ENCODE results near the gene ZBTB20. TPM values are rescaled to one million over a fixed set of nuclear protein-coding genes. Genes with fewer than 3 reads are reported as not detected.

The ZBTB20 gene
- total RNA-seq, 1 donor from 2014 or later = 15.5 TPM

DNA sequence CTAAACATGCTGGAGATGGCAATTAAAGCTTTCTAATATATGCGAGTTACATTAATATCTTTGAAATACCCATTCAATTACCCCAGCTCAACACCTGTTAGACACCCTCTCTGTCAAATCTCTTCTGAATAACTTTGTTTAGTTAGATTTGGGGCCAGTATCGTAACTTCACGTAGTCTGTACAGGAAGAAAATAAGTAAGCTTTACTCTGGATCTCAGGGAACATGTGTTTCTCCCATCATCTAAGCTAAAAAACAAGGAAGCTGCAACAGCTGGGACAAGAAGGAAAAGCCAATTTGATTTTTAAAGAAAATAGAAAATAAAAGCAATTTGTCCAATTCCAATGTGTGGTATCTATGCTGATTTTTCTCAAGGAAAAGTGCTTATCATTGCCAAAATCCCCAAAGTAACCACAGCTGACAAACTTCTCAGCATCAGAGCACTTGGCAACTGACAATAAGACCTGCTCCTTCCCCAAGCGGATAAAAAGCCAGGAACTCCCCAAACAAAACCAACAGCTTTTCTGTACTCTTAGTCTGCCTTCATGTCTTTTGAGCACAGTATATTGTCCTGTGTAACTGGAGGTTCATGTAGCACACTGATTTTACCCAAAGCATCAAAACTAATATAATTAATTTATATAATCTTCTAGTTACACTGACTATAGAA is 279.1 kb downstream of the ZBTB20 start:
- no peak for DNase-seq (ENCODE audit: low spot score)
- Mint-ChIP-seq H3K4me1 (ENCODE audit: low read depth) (peaks cover 3% of the 10 kb centered on the region), H3K27ac (ENCODE audit: unreplicated experiment) (no peak overlapping the region), H3K27me3 (ENCODE audit: low read depth) (no peaks in the 10 kb centered on the region), H3K36me3 (ENCODE audit: low read depth) (no peaks in the 10 kb centered on the region), H3K4me3 (ENCODE audit: unreplicated experiment) (no peak overlapping the region), H3K9me3 (ENCODE audit: low read depth) (no peaks in the 10 kb centered on the region)
- TF ChIP-seq, protein P1, sequence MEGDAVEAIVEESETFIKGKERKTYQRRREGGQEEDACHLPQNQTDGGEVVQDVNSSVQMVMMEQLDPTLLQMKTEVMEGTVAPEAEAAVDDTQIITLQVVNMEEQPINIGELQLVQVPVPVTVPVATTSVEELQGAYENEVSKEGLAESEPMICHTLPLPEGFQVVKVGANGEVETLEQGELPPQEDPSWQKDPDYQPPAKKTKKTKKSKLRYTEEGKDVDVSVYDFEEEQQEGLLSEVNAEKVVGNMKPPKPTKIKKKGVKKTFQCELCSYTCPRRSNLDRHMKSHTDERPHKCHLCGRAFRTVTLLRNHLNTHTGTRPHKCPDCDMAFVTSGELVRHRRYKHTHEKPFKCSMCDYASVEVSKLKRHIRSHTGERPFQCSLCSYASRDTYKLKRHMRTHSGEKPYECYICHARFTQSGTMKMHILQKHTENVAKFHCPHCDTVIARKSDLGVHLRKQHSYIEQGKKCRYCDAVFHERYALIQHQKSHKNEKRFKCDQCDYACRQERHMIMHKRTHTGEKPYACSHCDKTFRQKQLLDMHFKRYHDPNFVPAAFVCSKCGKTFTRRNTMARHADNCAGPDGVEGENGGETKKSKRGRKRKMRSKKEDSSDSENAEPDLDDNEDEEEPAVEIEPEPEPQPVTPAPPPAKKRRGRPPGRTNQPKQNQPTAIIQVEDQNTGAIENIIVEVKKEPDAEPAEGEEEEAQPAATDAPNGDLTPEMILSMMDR (IDR thresholded peaks at IDR 0.05) = no peak

DNA sequence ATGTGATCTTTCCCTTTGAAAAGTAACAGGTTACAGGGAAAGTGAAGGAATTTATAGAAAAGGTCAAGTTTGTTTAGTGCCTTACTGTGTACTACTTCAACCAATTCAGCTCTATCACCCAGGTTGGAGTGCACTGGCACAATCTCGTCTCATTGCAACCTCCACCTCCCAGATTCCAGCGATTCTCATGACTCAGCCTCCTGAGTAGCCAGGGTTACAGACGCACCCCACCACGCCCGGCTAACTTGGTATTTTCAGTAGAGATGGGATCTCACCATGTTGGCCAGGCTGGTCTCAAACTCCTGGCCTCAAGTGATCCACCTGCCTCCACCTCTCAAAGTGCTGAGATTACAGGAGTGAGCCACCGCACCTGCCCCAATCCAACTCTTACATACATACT is 279.7 kb downstream of the ZBTB20 start:
- no peaks in the 10 kb centered on the region for H3K9me3 Mint-ChIP-seq (ENCODE audit: low read depth)

DNA sequence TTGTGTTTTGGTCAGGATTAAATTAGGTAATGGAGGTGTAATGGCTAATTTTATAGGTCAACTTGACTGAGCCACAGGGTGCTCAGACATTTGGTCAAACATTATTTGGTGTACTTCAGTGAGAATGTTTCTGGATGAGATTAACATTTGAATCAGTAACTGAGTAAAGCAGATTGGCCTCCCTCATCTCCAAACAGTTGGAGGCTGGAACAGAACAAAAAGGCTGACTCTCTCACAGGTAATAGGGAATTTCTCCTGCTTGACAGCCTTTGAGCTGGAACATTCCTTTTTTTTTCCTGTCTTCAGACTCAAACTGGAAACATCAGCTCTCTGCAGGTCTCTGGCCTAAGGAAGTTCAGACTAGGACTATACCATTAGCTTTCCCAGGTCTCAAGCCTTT is 280.7 kb downstream of the ZBTB20 start:
- H3K27ac Mint-ChIP-seq (ENCODE audit: unreplicated experiment) = no peak overlapping the region

More for the DNA sequence above, 279.7 kb downstream of the ZBTB20 start:
- DNase-seq (ENCODE audit: low spot score) = no peak
- Mint-ChIP-seq H3K36me3 (ENCODE audit: low read depth) (no peaks in the 10 kb centered on the region), H3K27ac (ENCODE audit: unreplicated experiment) (no peak overlapping the region), H3K27me3 (ENCODE audit: low read depth) (no peaks in the 10 kb centered on the region), H3K4me3 (ENCODE audit: unreplicated experiment) (no peak overlapping the region), H3K4me1 (ENCODE audit: low read depth) (peaks cover 3% of the 10 kb centered on the region)
- TF ChIP-seq, protein P1 (IDR thresholded peaks at IDR 0.05) = no peak

DNA sequence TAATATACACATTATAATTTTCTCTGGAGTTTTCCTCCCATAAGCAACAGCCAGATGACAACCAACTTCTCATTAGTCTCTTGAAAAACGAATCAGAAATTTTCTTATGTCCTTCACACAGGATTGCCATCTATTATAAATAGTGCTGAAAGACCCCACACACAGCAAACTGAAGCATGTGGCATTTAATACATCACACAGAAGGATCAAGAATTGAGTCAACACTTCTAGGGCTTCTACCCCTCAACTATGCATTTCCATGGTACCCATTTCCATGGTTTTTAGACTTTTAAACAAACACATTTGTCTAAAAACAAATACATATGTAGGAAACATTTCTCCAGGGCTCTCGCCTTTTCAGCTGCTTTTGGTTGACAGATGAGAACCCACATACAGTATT is 282.1 kb downstream of the ZBTB20 start:
- TF ChIP-seq, protein P1 (IDR thresholded peaks at IDR 0.05) = no peak
- Mint-ChIP-seq H3K4me3 (ENCODE audit: unreplicated experiment) (no peak overlapping the region), H3K27ac (ENCODE audit: unreplicated experiment) (no peak overlapping the region), H3K36me3 (ENCODE audit: low read depth) (no peaks in the 10 kb centered on the region), H3K4me1 (ENCODE audit: low read depth) (no peaks in the 10 kb centered on the region), H3K9me3 (ENCODE audit: low read depth) (no peaks in the 10 kb centered on the region), H3K27me3 (ENCODE audit: low read depth) (no peaks in the 10 kb centered on the region)
- no peak for DNase-seq (ENCODE audit: low spot score)

More for the DNA sequence above, 280.7 kb downstream of the ZBTB20 start:
- Mint-ChIP-seq H3K4me1 (ENCODE audit: low read depth) (no peaks in the 10 kb centered on the region), H3K27me3 (ENCODE audit: low read depth) (no peaks in the 10 kb centered on the region), H3K9me3 (ENCODE audit: low read depth) (no peaks in the 10 kb centered on the region), H3K36me3 (ENCODE audit: low read depth) (no peaks in the 10 kb centered on the region), H3K4me3 (ENCODE audit: unreplicated experiment) (no peak overlapping the region)
- DNase-seq (ENCODE audit: low spot score) = no peak
- TF ChIP-seq, protein P1 (IDR thresholded peaks at IDR 0.05) = no peak

DNA sequence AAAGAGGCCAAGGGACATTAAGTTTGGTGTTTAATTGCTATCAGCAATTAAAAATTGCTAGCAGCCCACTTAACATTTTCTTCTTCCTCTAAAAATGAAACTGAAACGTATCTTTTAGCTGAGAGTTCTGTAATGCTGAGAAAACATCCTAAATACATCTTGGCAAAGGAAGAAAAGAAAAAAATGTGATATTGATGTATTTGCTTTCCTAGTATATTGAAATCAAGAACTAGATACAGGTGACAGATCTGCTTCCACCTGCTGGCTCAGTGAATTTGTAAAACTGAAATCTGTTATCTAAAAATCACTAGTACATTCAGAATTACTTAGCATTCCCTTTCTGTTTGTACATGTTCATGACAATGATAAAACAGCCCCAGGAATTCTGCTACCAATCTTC is 283.2 kb downstream of the ZBTB20 start:
- TF ChIP-seq, protein P1 (IDR thresholded peaks at IDR 0.05) = no peak
- no peaks in the 10 kb centered on the region for H3K36me3 Mint-ChIP-seq (ENCODE audit: low read depth)
- no peak overlapping the region for H3K27ac Mint-ChIP-seq (ENCODE audit: unreplicated experiment)
- H3K27me3 Mint-ChIP-seq (ENCODE audit: low read depth) = no peaks in the 10 kb centered on the region
- no peaks in the 10 kb centered on the region for H3K4me1 Mint-ChIP-seq (ENCODE audit: low read depth)
- no peak for DNase-seq (ENCODE audit: low spot score)
- no peak overlapping the region for H3K4me3 Mint-ChIP-seq (ENCODE audit: unreplicated experiment)
- H3K9me3 Mint-ChIP-seq (ENCODE audit: low read depth) = no peaks in the 10 kb centered on the region
